Measurements from ENCODE around the gene CDC42BPG.

GRCh38 chr11:64881476-64881875 is 37.0 kb upstream of the CDC42BPG start:
- TF ChIP-seq, protein P1, sequence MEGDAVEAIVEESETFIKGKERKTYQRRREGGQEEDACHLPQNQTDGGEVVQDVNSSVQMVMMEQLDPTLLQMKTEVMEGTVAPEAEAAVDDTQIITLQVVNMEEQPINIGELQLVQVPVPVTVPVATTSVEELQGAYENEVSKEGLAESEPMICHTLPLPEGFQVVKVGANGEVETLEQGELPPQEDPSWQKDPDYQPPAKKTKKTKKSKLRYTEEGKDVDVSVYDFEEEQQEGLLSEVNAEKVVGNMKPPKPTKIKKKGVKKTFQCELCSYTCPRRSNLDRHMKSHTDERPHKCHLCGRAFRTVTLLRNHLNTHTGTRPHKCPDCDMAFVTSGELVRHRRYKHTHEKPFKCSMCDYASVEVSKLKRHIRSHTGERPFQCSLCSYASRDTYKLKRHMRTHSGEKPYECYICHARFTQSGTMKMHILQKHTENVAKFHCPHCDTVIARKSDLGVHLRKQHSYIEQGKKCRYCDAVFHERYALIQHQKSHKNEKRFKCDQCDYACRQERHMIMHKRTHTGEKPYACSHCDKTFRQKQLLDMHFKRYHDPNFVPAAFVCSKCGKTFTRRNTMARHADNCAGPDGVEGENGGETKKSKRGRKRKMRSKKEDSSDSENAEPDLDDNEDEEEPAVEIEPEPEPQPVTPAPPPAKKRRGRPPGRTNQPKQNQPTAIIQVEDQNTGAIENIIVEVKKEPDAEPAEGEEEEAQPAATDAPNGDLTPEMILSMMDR (conservative IDR thresholded peaks at IDR 0.05; ENCODE audit: low read depth, low read length) = no peak
- TF ChIP-seq EZH2 (IDR thresholded peaks at IDR 0.05; ENCODE audit: low read length, unreplicated experiment) = no peak

Data from PC-3 (cell line).